Gastroesophageal sphincter (tissue), 3 donors: ENCODE data around the gene ABHD14A.

ENCODE experiments used
- EP300 ChIP-seq: sonication (generic); formaldehyde crosslinking; IDR thresholded peaks from one replicate; pipeline ENCODE4 v1.6.1; 2017; ENCODE audit warnings: antibody characterized with exemption, mild to moderate bottlenecking
- POLR2A ChIP-seq, 2 donors: fragments of 450-650 bp; IDR thresholded peaks; one replicate each; pipeline ENCODE4 v1.6.1; 2017; ENCODE audit warnings: antibody characterized with exemption in 2 of 2, mild to moderate bottlenecking in 2 of 2, moderate library complexity in 1 of 2
- POLR2AphosphoS5 ChIP-seq: sonication (generic); formaldehyde crosslinking; IDR thresholded peaks from one replicate; pipeline ENCODE4 v1.6.1; 2017; ENCODE audit warnings: antibody characterized with exemption
- TF ChIP-seq, protein P1 (sequence below), 4 experiments: fragments of 200-600 bp in 2 of 4; fragments of 450-650 bp in 2 of 4; sonication (generic) in 1 of 4; IDR thresholded peaks; one replicate each; pipeline ENCODE4 v1.5.1; 2017 to 2019; ENCODE audit warnings: antibody characterized with exemption in 4 of 4, mild to moderate bottlenecking in 2 of 4, moderate library complexity in 2 of 4

DNA sequence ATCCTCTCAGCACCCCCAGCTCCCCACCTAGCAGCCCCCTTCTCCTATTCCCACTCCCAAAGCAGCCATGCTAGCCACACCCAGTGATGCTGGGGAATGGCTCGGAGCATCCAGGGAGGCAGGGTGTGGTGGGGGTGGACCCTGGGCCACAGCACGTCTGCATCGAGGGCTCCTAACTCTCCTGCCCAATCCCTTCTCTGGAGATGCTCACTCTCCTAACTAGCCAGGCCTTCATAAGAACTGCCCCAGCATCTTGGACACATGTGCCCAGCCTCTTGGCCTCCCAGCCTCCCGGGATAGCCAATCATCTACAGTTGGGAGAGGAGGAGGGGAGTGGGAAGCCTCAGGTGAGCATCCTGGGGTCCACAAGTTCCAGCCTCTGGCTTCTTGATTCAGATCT lies 10.3 kb upstream of the ABHD14A start:
- TF ChIP-seq, protein P1, sequence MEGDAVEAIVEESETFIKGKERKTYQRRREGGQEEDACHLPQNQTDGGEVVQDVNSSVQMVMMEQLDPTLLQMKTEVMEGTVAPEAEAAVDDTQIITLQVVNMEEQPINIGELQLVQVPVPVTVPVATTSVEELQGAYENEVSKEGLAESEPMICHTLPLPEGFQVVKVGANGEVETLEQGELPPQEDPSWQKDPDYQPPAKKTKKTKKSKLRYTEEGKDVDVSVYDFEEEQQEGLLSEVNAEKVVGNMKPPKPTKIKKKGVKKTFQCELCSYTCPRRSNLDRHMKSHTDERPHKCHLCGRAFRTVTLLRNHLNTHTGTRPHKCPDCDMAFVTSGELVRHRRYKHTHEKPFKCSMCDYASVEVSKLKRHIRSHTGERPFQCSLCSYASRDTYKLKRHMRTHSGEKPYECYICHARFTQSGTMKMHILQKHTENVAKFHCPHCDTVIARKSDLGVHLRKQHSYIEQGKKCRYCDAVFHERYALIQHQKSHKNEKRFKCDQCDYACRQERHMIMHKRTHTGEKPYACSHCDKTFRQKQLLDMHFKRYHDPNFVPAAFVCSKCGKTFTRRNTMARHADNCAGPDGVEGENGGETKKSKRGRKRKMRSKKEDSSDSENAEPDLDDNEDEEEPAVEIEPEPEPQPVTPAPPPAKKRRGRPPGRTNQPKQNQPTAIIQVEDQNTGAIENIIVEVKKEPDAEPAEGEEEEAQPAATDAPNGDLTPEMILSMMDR (IDR thresholded peaks at IDR 0.05) = no peak
- TF ChIP-seq POLR2AphosphoS5 = no peak
- TF ChIP-seq POLR2A (IDR thresholded peaks at IDR 0.05) = no peak
- TF ChIP-seq EP300 = no peak
